Frontal cortex (tissue), 4 donors: Measurements from ENCODE around the gene SLC25A10. TPM values are rescaled to one million over a fixed set of nuclear protein-coding genes. Genes with fewer than 3 reads are reported as not detected.
A peak's percentile ranks its signal among the peaks of the same experiment; 100 is the strongest.

Source experiments
- DNase-seq, 2 donors: peaks; one replicate each; pipeline ENCODE4 v3.0.0; 2012; ENCODE audit warnings: low spot score in 2 of 2
- FAIRE-seq: peaks from 2 replicates; lab custom pipeline; 2012; peaks lifted over from hg19 to GRCh38; lab: Jason Lieb, UNC
- total RNA-seq: library from RNA; depleted of rRNA; stranded (reverse); fragments of >200 nt; gene quantifications from one replicate; pipeline ENCODE4 v1.2.3, GENCODE V29; 2014
- donor health status: control.
- donor health status: control.
- donor health status: control.

SLC25A10 gene
- total RNA-seq, 1 donor from 2014 or later = 4.9 TPM

DNA sequence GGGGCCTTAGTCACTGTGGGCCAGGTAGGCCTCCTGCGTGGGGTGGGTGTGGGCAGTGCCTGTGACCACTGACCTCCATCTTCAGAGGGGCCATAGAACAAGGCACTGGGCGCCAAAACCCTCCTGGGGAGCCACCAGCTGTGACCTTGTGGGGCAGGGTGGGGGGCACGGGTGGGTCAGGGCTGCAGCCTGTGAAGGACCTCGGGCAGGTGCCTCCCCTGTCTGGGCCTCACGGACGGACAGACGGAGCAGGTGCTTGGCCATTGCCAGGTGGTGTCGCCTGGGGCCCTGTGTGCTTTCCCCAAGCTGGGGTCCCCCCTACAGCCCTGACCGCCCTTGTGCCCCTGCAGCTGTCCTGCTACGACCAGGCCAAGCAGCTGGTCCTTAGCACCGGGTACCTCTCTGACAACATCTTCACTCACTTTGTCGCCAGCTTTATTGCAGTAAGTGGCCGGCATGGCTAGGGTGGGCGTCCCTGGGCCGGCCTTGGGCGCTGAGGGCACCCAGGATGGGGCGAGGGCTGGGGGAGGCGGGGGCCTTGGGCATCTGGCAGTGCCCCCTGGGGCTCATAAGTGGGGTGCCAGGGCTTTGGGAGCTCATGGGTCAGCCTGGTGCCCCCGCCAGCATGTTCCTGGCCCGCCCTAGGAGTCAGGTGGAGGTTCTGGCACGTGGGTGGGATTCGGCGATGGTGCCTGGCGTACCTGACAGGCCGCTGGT, 5.1 kb downstream of the SLC25A10 start:
- FAIRE-seq = no peak
- DNase-seq = no peak

GRCh38 chr17:81717766-81718089, 5.6 kb downstream of the SLC25A10 start:
- DNase-seq (no peak), FAIRE-seq (no peak)

DNA sequence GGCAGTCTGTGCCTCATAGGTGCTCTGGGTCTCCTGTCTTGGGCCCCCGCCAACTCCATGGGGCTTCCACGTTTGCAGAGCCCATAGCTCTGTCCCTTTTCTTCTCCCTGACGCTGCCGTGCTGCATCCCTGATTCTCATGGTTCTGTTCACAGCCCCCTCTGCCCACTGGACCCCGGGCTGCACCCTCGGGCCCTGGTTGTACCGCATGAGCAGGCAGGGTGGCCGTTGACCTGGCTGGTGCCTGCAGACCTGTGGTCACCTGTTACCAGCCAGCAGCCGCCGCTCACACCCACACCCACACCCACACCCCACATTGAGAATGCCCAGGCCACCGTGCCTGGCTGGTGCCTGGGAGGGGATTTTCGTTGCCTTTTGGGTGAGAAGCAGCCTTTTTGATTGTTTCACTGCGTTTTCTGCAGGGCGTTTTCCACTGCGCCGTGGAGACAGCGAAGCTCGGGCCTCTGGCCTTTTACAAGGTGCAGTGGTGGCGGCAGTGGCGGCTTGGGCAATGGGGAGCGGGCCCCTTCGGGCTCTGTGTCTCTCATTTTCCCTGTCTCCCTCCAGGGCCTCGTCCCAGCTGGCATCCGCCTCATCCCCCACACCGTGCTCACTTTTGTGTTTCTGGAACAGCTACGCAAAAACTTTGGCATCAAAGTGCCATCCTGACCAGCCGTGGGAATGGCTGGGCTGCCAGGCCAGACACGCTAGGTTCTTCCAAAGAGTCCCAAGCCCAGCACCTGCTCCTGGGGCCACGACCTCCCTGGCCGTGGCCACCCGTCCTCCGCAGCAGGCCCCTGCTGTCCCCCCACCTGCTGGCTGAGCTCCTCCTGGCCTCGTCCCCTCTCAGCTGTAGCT, 7.6 kb downstream of the SLC25A10 start:
- no peak for FAIRE-seq
- no peak for DNase-seq

DNA sequence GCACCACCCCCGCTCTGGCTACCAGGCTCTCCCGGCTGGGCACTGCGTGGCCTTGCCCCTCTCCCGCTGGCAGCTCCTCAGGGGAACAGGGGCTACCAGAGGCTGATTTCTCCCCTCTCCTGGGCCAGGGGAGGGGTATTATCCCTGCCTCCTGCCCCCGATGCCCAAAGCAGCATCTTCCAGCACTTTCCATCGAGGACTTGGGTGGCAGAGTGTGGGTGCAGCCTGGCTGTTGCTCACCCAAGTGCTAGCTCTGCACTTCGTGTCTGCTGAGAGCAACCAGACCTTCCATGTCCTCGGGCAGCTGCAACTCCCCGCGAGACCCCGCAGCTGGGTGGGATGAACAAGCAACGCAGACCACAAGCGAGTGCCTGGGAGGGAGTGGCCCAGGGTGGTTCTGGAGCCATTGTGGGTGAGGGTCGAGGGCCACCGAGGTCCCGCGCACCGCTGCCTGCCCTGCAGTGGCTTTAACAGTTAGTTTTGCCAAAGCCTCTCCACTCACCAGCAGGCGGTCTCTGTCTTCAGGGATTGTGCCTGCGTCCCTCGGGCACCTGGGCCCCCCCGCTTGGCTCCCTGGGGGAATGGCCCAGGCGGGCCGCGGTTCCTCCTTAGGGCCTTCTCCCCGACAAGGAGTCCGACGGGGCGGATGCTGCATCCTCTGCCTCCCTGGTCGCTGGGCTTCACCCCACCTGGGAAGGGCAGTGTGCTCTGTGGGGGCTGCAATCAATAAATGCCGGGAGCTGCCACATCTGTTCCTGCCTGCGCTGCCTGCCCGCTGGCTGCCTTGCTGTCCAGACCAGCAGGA, 8.4 kb downstream of the SLC25A10 start:
- FAIRE-seq = no peak

GRCh38 chr17:81722184-81723120, 10.4 kb downstream of the SLC25A10 start:
- DNase-seq = no peak
- no peak for FAIRE-seq

More for the DNA sequence above, 8.4 kb downstream of the SLC25A10 start:
- no peak for DNase-seq

DNA sequence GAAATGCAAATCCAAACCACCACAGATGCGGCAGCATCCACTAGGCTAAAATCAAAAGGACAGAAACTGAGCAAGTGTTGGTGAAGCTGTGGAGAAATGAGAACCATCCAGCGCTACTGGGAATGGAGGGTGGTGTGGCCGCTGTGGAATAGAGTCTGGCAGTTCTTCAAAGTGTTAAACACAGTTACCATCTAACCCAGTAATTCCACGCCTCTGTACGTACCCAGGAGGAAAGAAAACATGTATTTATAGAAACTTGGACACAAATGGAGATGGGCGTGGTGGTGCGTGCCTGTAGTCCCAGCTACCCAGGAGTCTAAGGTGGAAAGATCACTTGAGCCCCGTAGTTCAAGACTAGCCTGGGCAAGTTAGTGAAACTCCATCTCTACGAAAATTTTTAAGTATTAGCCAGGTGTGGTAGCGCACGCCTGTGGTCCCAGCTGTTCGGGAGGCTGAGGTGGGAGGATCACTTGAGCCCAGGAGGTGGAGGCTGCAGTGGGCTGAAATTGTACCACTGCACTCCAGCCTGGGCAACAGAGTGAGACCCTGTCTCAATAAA, 11.6 kb downstream of the SLC25A10 start:
- FAIRE-seq (no peak), DNase-seq (no peak)

GRCh38 chr17:81725439-81725838, 13.4 kb downstream of the SLC25A10 start:
- DNase-seq (no peak), FAIRE-seq (no peak)

GRCh38 chr17:81726004-81726403, 13.9 kb downstream of the SLC25A10 start:
- FAIRE-seq = no peak
- no peak for DNase-seq

DNA sequence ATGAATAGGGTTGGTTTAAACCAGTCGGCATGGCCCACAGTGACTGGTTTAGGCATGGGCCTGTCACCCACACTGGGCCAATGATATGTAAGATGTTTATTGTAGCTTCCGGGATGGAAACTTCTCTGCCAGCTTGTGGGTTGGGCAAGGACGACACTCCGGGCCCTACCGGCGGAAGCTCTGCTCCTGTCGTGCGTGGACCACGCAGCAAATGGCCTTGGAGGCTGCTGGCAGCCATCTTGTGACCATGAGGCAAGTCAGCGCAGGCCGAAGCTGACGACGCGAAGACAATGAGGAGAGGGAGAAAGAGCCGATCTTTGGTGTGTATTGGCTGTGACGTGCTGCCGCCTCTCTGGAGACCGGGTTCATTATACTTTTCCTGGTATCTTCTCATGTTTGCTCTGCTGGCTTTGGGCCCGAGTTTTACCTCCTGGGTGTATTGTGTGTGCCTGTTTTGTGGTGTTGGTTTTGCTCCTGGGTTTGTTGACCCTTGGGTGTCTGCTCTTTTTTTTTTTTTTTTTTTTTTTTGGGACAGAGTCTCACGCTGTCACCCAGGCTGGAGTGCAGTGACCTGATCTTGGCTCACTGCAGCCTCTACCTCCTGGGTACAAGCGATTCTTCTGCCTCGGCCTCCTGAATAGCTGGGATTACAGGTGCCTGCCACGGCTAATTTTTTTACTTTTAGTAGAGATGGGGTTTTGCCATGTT, 15.4 kb downstream of the SLC25A10 start:
- FAIRE-seq (no peak), DNase-seq (no peak)

DNA sequence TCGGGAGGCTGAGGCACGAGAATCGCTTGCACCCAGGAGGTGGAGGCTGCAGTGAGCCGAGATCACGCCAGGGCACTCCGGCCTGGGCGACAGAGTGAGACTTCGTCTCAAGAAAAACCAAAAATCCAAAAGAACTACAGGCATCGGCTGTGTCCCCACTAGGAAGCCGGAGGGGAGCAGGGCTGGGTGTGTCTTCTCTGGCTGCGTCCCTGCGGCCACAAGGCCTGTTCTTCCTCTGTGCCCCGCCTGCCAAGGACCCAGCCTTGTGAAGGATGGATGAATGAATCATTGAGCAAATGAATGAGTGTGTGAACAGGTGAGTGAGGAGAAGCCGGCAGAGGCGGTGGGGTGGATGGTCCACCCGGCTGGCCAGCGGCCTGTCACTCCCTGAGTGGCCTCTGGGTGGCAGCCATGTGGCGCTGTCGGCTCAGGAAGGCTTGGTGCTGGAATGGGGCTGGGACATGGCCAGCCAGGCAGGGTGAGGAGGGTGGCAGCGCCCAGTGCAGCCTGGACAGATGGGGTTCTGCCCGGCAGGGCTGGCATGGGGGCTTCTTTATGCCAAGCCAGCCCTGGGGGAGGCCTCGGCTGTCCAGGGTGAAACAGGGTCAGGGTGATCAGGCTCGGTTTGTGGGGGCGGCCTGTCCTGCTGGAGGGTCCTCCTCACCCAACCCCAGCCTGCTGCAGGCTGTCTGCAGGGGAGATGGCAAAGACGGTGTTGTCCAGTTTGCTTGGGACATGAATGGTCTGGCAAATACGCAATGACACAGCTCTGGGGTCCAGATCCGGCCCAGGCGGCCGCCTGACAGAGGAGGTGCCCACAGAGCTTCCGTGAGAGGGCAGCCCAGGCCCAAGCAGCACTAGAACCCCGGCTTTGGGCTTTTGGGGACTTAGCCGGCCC, 21.7 kb downstream of the SLC25A10 start:
- FAIRE-seq (no peak), DNase-seq (peak; percentile 91 to 99)

GRCh38 chr17:81734405-81735263, 22.6 kb downstream of the SLC25A10 start:
- FAIRE-seq (no peak), DNase-seq (no peak)

- DNase-seq (no peak), FAIRE-seq (no peak)
Observed at GRCh38 chr17:81735264-81736102, 23.4 kb downstream of the SLC25A10 start.

GRCh38 chr17:81737947-81738800, 26.1 kb downstream of the SLC25A10 start:
- DNase-seq = no peak
- FAIRE-seq = no peak

GRCh38 chr17:81738801-81739393, 26.8 kb downstream of the SLC25A10 start:
- DNase-seq (no peak), FAIRE-seq (no peak)
